Skeletal muscle tissue (tissue), 4 donors: ENCODE data around the gene FXYD7. TPM values are rescaled to one million over a fixed set of nuclear protein-coding genes. Genes with fewer than 3 reads are reported as not detected.

Source experiments
- H3K27ac ChIP-seq: one replicate; pipeline ENCODE4 v1.7.0; 2013; ENCODE audit warnings: mild to moderate bottlenecking, low read depth, low read length, inconsistent platforms
- H3K27me3 ChIP-seq, 3 donors: one replicate each; pipeline ENCODE4 v1.7.0; 2013; ENCODE audit warnings: low read length in 3 of 3; ENCODE audit not compliant: control insufficient read depth in 3 of 3, insufficient read depth in 3 of 3
- H3K36me3 ChIP-seq, 3 donors: one replicate each; pipeline ENCODE4 v1.7.0; 2013; ENCODE audit warnings: low read length in 3 of 3; ENCODE audit not compliant: control insufficient read depth in 3 of 3, insufficient read depth in 3 of 3
- H3K4me1 ChIP-seq, 3 donors: one replicate each; pipeline ENCODE4 v1.7.0; 2013; ENCODE audit warnings: low read length in 3 of 3, mild to moderate bottlenecking in 3 of 3; ENCODE audit not compliant: control insufficient read depth in 3 of 3, insufficient read depth in 3 of 3
- H3K4me3 ChIP-seq, 3 donors: one replicate each; pipeline ENCODE4 v1.7.0; 2013; ENCODE audit warnings: low read length in 3 of 3
- H3K9ac ChIP-seq, 3 donors: one replicate each; pipeline ENCODE4 v1.7.0; 2013; ENCODE audit warnings: low read length in 3 of 3, mild to moderate bottlenecking in 3 of 3, moderate library complexity in 2 of 3, low read depth in 1 of 3
- H3K9me3 ChIP-seq, 3 donors: one replicate each; pipeline ENCODE4 v1.7.0; 2013; ENCODE audit warnings: low read length in 3 of 3; ENCODE audit not compliant: control insufficient read depth in 3 of 3
- total RNA-seq: library from RNA; depleted of rRNA; stranded (reverse); fragments of >200 nt; gene quantifications from one replicate; pipeline ENCODE4 v1.2.3, GENCODE V29; 2014
- donor health status: Osteomylitis.

FXYD7 gene, protein sequence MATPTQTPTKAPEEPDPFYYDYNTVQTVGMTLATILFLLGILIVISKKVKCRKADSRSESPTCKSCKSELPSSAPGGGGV
- 0.52 TPM for total RNA-seq

GRCh38 chr19:35143231-35143715, at the start of gene FXYD7:
FXYD7 (plus strand) TSS chr19:35143255; CDS start chr19:35143334, 79 bp downstream.
- peaks cover 0 to 3% (median 2%) of the 10 kb centered on the region in 3 donors for H3K36me3 ChIP-seq
- H3K9me3 ChIP-seq = no peaks in the 10 kb centered on the region
- H3K27me3 ChIP-seq = no peaks in the 10 kb centered on the region
- peak within 1 kb of the TSS; percentile 6 for H3K27ac ChIP-seq
- no peak within 1 kb of the TSS for H3K4me3 ChIP-seq
- peaks cover 27 to 29% (median 28%) of the 10 kb centered on the region in 3 donors for H3K4me1 ChIP-seq
- H3K9ac ChIP-seq = no peak within 1 kb of the TSS

DNA sequence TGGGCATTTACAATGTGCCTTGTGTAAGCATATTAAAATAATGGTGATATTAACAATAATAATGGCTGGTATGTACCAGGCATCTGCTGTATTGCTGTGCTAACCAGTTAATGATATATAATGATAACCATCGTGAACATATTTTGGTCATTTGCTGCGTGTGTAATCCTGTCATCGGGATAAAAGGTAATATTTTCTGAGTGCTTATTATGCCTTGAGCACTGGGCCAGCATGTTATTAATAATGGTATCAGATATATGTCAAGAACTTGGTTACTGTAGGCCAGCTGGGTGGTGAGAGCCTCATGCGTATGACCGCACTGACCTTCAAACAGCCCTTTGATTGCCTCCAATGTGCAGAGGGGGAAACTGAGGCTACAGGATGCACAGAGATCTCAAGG, 49.6 kb upstream of the FXYD7 start:
- Histone ChIP-seq H3K4me1 (peaks cover 11 to 20% (median 12%) of the 10 kb centered on the region in 3 donors), H3K4me3 (no peak overlapping the region)

GRCh38 chr19:35093941-35094647, 49.0 kb upstream of the FXYD7 start:
- no peaks in the 10 kb centered on the region for H3K36me3 ChIP-seq
- no peaks in the 10 kb centered on the region for H3K9me3 ChIP-seq
- H3K27ac ChIP-seq = no peak overlapping the region
- peaks cover 0 to 3% (median 0%) of the 10 kb centered on the region in 3 donors for H3K27me3 ChIP-seq
- H3K4me1 ChIP-seq = peaks cover 11 to 23% (median 14%) of the 10 kb centered on the region in 3 donors
- no peak overlapping the region for H3K4me3 ChIP-seq
- H3K9ac ChIP-seq = no peak overlapping the region

More for the DNA sequence above, 49.6 kb upstream of the FXYD7 start:
- Histone ChIP-seq H3K9me3 (no peaks in the 10 kb centered on the region), H3K9ac (no peak overlapping the region), H3K36me3 (no peaks in the 10 kb centered on the region), H3K27me3 (peaks cover 0 to 3% (median 2%) of the 10 kb centered on the region in 3 donors), H3K27ac (no peak overlapping the region)

DNA sequence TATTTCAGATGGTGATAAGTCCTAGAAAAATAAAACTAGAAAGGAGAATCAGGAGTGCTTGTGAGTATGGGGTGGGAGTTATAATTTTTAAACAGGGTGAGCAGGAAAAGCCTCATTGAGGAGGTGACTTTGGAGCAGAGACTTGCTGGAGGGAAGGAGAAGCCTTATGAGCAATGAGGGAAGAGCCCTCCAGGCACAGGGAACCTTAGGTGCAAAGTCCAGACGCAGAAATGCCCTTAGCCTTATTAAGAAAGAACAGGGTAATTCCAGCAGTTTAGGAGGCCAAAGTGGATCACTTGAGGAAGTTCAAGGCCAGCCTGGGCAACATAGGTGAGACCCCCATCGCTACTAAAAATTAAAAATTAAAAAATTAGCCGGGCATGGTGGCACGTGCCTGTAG, 48.4 kb upstream of the FXYD7 start:
- no peak overlapping the region for H3K9ac ChIP-seq
- no peaks in the 10 kb centered on the region for H3K36me3 ChIP-seq
- H3K27me3 ChIP-seq = peaks cover 0 to 3% (median 0%) of the 10 kb centered on the region in 3 donors
- peaks cover 11 to 23% (median 14%) of the 10 kb centered on the region in 3 donors for H3K4me1 ChIP-seq
- H3K4me3 ChIP-seq = no peak overlapping the region
- no peaks in the 10 kb centered on the region for H3K9me3 ChIP-seq
- no peak overlapping the region for H3K27ac ChIP-seq

GRCh38 chr19:35095667-35096368, 47.2 kb upstream of the FXYD7 start:
- H3K9ac ChIP-seq = peak overlapping the region in 1 of 3 donors; percentile 33
- H3K4me1 ChIP-seq = peaks cover 2 to 17% (median 9%) of the 10 kb centered on the region in 3 donors
- H3K27me3 ChIP-seq = peaks cover 0 to under 1% (median 0%) of the 10 kb centered on the region in 3 donors
- no peak overlapping the region for H3K4me3 ChIP-seq
- H3K27ac ChIP-seq = no peak overlapping the region
- no peaks in the 10 kb centered on the region for H3K36me3 ChIP-seq
- H3K9me3 ChIP-seq = no peaks in the 10 kb centered on the region

DNA sequence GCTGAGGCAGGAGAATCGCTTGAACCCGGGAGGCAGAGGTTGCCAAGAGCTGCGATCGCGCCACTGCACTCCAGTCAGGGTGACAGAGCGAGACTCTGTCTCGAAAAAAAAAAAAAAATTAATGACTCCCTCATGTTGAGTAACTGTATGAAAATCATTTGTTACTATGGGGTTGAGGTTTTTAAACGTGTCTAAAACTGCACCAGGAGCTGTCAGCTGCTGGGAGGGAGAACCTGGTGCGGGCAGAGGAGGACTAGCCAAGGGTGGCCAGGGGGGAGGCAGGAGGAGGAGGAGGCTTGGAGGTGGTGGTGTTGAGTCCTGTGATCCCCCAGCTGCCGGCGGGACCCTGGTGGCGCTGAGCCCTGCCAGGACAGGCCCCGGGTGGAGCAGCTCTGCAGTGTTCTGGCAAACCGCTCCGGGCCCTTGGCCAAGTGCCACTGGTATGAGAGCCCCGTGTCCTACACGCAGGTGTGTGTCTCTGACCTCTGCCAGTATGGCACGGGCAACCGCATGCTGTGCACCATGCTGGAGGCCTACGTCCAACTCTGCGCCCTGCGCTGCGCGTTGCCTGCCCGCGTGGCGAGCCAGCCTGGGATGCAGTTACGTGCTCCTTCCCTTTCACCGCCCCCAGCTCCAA, 44.5 kb upstream of the FXYD7 start:
- no peak overlapping the region for H3K9ac ChIP-seq
- H3K4me3 ChIP-seq = no peak overlapping the region
- no peaks in the 10 kb centered on the region for H3K36me3 ChIP-seq
- peaks cover 0 to 11% (median 6%) of the 10 kb centered on the region in 3 donors for H3K4me1 ChIP-seq
- no peak overlapping the region for H3K27ac ChIP-seq
- H3K9me3 ChIP-seq = no peaks in the 10 kb centered on the region
- no peaks in the 10 kb centered on the region for H3K27me3 ChIP-seq

- Histone ChIP-seq H3K4me1 (peaks cover 0 to 11% (median 6%) of the 10 kb centered on the region in 3 donors), H3K4me3 (no peak overlapping the region), H3K9ac (no peak overlapping the region), H3K36me3 (no peaks in the 10 kb centered on the region), H3K27me3 (no peaks in the 10 kb centered on the region), H3K9me3 (no peaks in the 10 kb centered on the region), H3K27ac (no peak overlapping the region)
These were observed 43.7 kb upstream of the FXYD7 start for GRCh38 chr19:35099155-35099896.

DNA sequence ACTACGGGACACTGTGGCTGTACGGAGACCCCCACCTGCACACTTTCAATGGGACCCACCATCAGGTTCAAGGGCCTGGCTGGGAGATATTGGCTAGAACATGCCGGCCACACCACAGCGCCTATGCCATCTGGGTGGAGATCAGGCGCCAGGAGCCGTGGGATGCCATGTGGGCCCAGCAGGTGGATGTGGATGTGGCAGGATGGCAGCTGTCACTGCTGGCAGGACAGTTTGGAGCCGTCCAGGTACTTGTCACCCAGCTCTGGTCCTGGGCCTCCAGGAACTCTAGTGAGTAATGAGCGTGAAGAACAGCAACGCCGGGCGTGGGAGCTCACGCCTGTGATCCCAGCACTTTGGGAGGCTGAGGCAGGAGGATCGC, 43.2 kb upstream of the FXYD7 start:
- no peaks in the 10 kb centered on the region for H3K9me3 ChIP-seq
- H3K9ac ChIP-seq = no peak overlapping the region

More for the DNA sequence above, 43.2 kb upstream of the FXYD7 start:
- Histone ChIP-seq H3K27ac (no peak overlapping the region), H3K4me1 (peaks cover 0 to 11% (median 6%) of the 10 kb centered on the region in 3 donors), H3K36me3 (no peaks in the 10 kb centered on the region), H3K4me3 (no peak overlapping the region), H3K27me3 (no peaks in the 10 kb centered on the region)
